GM12892 (cell line): ENCODE measurements around the gene PRDM16.

Experiments
- POLR2A ChIP-seq: IDR thresholded peaks from 2 replicates; pipeline ENCODE4 v1.6.1; 2011; ENCODE audit warnings: low read depth, low read length, control low read depth
- POLR2AphosphoS5 ChIP-seq: IDR thresholded peaks from 2 replicates; pipeline ENCODE4 v1.6.1; 2011; ENCODE audit warnings: low read depth, low read length, control low read depth
- TAF1 ChIP-seq: IDR thresholded peaks from 2 replicates; pipeline ENCODE4 v1.6.1; 2011; ENCODE audit warnings: low read depth, mild to moderate bottlenecking, control low read depth, low read length, borderline replicate concordance

DNA sequence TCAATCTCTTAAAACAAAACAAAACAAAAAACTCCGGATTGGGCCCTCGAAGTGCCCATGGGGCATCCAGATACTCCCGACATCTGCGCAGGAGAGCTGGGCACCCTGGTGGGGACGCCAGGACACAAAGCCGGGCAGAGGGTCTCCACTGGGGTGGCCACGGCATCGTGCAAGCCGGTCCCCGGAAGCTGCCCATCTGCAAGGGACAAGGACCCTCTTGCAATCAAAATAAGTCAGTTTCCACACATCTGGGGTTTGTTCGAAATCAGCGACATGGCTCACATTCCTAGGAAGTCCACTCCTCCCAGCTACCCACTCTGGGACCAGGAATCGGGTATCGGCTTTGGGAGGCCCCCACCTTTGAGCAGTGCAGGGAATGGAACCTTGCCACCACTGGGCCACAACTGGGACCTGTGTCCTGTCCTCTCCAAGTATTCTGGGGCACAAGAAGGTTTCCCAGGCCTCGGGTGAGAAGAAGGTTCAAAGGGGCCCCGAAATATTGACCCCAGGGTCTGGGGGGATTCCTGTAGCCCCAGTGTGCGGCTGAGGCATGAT, 4.6 kb upstream of the PRDM16 start:
- TF ChIP-seq TAF1 (no peak), POLR2A (no peak), POLR2AphosphoS5 (no peak)
